GM12875 (cell line): ENCODE measurements around the gene ECM1.
A peak's percentile ranks its signal among the peaks of the same experiment; 100 is the strongest.

Experiments
- H3K4me3 ChIP-seq: one replicate; pipeline ENCODE4 v1.5.1; 2011; ENCODE audit warnings: low read depth, low read length, control low read depth
- TF ChIP-seq, protein P1 (sequence below): IDR thresholded peaks from 2 replicates; pipeline ENCODE4 v1.5.1; 2011; ENCODE audit warnings: low read depth, mild to moderate bottlenecking, control low read depth, inconsistent platforms, low read length, moderate library complexity, borderline replicate concordance; ENCODE audit not compliant: insufficient read depth

Gene ECM1

DNA sequence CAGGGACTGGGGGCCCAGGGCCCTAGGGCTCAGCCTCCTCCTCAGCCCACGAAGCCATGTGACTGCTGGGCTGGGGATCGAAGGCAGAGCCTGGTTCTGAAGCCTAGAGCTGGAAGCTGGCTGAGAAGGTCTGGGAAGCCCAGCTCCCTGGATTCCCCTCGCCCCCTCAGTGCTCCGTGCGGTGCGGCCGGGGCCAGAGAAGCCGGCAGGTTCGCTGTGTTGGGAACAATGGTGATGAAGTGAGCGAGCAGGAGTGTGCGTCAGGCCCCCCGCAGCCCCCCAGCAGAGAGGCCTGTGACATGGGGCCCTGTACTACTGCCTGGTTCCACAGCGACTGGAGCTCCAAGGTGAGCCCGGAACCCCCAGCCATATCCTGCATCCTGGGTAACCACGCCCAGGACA, 50.4 kb downstream of the ECM1 start:
- H3K4me3 ChIP-seq, result no peak overlapping the region
- TF ChIP-seq, protein P1, sequence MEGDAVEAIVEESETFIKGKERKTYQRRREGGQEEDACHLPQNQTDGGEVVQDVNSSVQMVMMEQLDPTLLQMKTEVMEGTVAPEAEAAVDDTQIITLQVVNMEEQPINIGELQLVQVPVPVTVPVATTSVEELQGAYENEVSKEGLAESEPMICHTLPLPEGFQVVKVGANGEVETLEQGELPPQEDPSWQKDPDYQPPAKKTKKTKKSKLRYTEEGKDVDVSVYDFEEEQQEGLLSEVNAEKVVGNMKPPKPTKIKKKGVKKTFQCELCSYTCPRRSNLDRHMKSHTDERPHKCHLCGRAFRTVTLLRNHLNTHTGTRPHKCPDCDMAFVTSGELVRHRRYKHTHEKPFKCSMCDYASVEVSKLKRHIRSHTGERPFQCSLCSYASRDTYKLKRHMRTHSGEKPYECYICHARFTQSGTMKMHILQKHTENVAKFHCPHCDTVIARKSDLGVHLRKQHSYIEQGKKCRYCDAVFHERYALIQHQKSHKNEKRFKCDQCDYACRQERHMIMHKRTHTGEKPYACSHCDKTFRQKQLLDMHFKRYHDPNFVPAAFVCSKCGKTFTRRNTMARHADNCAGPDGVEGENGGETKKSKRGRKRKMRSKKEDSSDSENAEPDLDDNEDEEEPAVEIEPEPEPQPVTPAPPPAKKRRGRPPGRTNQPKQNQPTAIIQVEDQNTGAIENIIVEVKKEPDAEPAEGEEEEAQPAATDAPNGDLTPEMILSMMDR, result no peak

DNA sequence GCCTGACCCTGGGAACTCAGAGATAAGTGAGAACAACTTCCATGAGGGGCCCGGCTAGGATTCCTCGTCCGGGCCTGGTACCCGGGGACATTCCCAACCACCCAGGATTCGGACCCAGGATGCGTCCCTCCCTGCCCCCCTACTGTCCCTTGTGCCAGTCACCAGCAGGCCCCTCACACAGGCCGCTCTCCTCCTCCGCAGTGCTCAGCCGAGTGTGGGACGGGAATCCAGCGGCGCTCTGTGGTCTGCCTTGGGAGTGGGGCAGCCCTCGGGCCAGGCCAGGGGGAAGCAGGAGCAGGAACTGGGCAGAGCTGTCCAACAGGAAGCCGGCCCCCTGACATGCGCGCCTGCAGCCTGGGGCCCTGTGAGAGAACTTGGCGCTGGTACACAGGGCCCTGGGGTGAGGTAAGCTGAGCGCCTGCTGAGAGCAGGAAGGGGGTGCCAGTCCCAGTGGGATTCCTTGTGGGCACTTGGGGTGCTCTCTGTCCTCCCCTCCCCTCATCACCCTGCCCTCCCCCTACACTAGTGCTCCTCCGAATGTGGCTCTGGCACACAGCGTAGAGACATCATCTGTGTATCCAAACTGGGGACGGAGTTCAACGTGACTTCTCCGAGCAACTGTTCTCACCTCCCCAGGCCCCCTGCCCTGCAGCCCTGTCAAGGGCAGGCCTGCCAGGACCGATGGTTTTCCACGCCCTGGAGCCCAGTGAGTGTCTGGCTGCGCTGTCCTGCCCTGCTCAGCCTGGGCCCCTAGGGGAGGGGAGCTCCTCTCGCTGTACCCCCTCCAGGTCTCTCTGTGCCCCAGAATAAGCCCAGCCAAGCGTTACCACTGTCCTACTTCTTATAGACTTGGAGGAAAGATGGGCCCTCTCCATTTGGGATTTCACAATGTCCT, 51.1 kb downstream of the ECM1 start:
- H3K4me3 ChIP-seq, result no peak overlapping the region
- TF ChIP-seq, protein P1, result no peak

DNA sequence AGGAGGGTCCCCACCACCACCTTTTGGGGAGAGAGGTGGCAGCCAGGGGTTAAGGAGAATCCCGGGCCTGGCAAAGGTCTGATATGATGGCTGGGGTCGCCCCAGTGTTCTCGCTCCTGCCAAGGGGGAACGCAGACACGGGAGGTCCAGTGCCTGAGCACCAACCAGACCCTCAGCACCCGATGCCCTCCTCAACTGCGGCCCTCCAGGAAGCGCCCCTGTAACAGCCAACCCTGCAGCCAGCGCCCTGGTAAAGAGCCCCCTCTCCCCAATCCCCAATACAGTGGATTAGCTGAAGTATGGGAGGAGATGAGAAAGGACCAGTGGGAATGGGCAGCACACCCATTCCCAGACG, 51.7 kb downstream of the ECM1 start:
- TF ChIP-seq, protein P1, result no peak
- H3K4me3 ChIP-seq, result no peak overlapping the region

DNA sequence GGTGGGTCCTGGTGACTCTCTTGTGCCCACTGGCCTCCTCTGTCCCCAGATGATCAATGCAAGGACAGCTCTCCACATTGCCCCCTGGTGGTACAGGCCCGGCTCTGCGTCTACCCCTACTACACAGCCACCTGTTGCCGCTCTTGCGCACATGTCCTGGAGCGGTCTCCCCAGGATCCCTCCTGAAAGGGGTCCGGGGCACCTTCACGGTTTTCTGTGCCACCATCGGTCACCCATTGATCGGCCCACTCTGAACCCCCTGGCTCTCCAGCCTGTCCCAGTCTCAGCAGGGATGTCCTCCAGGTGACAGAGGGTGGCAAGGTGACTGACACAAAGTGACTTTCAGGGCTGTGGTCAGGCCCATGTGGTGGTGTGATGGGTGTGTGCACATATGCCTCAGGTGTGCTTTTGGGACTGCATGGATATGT, 52.1 kb downstream of the ECM1 start:
- H3K4me3 ChIP-seq, result no peak overlapping the region

DNA sequence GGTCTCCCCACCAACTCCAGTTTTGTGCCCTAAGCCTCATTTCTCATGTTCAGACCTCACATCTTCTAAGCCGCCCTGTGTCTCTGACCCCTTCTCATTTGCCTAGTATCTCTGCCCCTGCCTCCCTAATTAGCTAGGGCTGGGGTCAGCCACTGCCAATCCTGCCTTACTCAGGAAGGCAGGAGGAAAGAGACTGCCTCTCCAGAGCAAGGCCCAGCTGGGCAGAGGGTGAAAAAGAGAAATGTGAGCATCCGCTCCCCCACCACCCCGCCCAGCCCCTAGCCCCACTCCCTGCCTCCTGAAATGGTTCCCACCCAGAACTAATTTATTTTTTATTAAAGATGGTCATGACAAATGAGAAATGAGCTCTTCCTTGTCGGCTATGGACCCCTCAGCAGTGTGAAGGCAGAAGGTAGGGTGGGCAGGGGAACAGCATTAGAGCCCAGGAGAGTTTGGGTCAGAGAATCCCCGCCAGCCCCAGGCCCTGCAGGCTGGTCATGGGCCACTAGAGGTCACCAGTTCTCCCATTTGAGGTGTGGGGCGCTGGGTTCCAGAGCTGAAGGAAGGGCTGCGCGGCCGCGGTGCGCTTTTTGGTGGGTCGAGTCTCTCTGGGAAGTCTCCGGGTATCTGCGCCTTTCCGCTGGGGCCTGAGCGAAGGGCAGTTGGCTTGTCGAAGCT, 52.8 kb downstream of the ECM1 start:
- TF ChIP-seq, protein P1, result peak; percentile 93
- peak overlapping the region; percentile 62 for H3K4me3 ChIP-seq

More for the DNA sequence above, 52.1 kb downstream of the ECM1 start:
- TF ChIP-seq, protein P1, result peak; percentile 95

DNA sequence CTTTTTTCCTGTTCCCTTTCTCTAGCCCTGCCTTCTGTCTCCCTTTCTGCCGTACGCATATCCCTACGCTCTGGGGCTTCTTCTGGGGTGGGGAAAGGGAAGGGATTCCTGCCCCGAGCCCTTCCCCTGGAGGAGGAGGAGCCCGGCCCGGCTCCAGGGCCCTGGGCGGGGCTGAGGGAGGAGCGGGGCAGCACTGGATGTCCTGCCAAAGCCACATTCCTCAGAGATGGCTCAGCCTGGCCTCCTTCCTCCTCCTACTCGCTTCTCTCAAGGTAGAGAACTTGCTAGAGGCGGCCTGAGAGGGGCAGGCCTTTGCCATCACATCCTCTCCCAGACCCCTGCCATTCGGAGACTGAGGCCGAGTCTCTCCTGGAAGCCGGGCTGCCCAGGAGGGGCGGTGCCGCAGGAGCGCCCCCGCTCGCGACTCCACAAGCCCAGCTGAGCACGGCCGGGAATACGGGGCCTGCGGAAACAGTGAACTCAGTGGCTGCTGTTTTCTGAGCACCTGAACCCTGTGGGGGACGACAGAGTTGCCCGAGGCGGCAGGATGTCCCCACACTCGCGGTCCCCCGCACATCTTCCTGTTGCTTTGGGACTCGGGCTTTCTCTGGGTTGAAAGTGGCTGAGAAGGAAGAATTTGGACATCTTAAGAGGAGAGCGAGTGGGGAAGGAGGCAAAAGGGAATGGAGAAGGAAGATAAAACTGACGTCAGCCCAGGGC, 53.5 kb downstream of the ECM1 start:
- H3K4me3 ChIP-seq, result peak overlapping the region; percentile 62

More for the DNA sequence above, 53.5 kb downstream of the ECM1 start:
- TF ChIP-seq, protein P1, result no peak
